SU-DHL-6 (cell line): ENCODE measurements around the gene NID2.

Experiments used
- CTCF ChIP-seq: fragments of 200-600 bp; sonication (generic); IDR thresholded peaks from one replicate; pipeline ENCODE4 v1.5.1; 2017; ENCODE audit warnings: antibody characterized with exemption, mild to moderate bottlenecking, low read length, moderate library complexity; ENCODE audit not compliant: insufficient read depth, poor library complexity, severe bottlenecking
- EZH2phosphoT487 ChIP-seq: fragments of 200-600 bp; sonication (generic), shearing (Covaris generic); conservative IDR thresholded peaks from 2 replicates; pipeline ENCODE4 v1.6.1; 2018; ENCODE audit warnings: mild to moderate bottlenecking, antibody characterized with exemption, low read length, moderate library complexity, mixed read lengths

DNA sequence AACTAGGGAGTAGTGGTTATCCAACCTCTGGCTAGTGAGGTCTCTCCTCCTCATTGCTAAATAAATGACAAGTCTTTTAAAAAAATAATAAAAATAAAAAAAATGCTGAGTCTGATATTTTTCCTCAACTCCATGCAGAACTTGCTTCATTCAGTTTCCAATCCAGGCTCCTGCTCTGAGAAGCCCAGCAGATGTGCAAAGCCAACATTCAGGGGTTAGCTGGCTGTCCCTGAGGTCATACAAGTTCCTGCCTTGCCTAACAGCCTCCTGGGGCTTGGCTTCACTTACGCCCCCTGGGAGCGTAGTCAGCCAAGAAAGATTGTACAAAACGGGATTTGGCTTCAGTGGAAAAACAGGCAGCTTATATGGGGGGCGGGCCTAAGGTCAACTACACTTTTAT lies 56.2 kb downstream of the NID2 start:
- TF ChIP-seq CTCF = no peak
- no peak for TF ChIP-seq EZH2phosphoT487
